Stimulated activated memory B cell treated with anti-CD40 and anti-IgM and Interleukin-4, amounts not matched to agents 10 μg/mL and 1 μg/mL and 100 μg/mL, for 72 hours (primary cell): Measurements from ENCODE around the gene PIF1.

Source experiments
- ATAC-seq: fragments of 150-1000 bp; cut with Tn5 transposase; 2 replicates; pipeline ENCODE4 v1.10.0; 2021
- H3K27ac Mint-ChIP-seq: one replicate; pipeline ENCODE4 v1.8.0; 2022; ENCODE audit warnings: mild to moderate bottlenecking, mixed read lengths
- H3K27me3 Mint-ChIP-seq: one replicate; pipeline ENCODE4 v1.8.0; 2022; ENCODE audit warnings: mixed read lengths
- H3K36me3 Mint-ChIP-seq: one replicate; pipeline ENCODE4 v1.8.0; 2022; ENCODE audit warnings: mixed read lengths
- H3K4me1 Mint-ChIP-seq: one replicate; pipeline ENCODE4 v1.8.0; 2022; ENCODE audit warnings: mixed read lengths
- H3K4me3 Mint-ChIP-seq: one replicate; pipeline ENCODE4 v1.8.0; 2022; ENCODE audit warnings: mild to moderate bottlenecking, moderate library complexity, mixed read lengths
- H3K9me3 Mint-ChIP-seq: one replicate; pipeline ENCODE4 v1.8.0; 2022; ENCODE audit warnings: mixed read lengths

The PIF1 gene

DNA sequence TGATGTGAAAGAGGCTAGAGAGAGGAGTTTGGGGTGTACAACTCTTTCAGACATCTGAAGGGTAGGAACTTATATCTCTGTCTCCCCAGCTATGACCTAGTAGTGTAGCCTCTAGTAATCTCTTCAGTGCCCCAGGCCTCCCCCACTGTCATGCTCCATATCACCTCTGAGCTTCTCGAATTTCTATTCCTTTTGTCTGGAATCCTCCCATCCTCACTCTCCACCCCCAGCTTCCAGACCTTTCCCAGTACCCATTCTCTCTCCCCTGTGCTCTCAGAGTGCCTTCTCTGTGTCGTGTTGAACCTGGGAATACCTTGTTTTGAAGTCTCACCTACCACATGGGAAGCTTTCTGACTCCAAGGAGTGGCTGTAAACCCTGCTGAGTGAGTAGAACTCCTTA lies 46.4 kb downstream of the PIF1 start:
- H3K27me3 Mint-ChIP-seq = peaks cover 29% of the 10 kb centered on the region
- no peak overlapping the region for H3K4me3 Mint-ChIP-seq
- H3K27ac Mint-ChIP-seq = no peak overlapping the region
- peaks cover 13% of the 10 kb centered on the region for H3K4me1 Mint-ChIP-seq
- no peaks in the 10 kb centered on the region for H3K9me3 Mint-ChIP-seq
- no peaks in the 10 kb centered on the region for H3K36me3 Mint-ChIP-seq
- ATAC-seq = no peak

DNA sequence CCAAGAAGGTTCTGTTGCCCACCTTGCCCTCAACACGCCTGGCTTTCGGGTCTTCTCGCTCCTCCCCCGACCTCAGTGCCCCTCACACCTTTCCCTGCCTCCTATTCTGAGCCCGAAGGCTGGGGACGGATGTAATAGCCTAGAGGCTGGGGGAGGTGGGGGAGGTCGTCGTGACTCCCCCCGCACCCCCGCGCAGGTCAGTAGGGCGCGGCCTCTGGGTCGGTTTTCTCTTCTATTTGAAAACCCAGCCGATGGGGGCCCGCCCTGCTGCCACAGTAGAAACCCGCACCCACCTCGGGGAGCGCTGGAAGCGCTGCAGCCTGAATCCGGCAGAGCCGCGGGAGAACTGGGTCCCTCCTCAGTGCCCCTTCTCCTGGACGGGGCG lies 49.1 kb downstream of the PIF1 start:
- H3K27me3 Mint-ChIP-seq = peaks cover 39% of the 10 kb centered on the region
- peak overlapping the region; percentile 72 for H3K4me3 Mint-ChIP-seq
- ATAC-seq = no peak

DNA sequence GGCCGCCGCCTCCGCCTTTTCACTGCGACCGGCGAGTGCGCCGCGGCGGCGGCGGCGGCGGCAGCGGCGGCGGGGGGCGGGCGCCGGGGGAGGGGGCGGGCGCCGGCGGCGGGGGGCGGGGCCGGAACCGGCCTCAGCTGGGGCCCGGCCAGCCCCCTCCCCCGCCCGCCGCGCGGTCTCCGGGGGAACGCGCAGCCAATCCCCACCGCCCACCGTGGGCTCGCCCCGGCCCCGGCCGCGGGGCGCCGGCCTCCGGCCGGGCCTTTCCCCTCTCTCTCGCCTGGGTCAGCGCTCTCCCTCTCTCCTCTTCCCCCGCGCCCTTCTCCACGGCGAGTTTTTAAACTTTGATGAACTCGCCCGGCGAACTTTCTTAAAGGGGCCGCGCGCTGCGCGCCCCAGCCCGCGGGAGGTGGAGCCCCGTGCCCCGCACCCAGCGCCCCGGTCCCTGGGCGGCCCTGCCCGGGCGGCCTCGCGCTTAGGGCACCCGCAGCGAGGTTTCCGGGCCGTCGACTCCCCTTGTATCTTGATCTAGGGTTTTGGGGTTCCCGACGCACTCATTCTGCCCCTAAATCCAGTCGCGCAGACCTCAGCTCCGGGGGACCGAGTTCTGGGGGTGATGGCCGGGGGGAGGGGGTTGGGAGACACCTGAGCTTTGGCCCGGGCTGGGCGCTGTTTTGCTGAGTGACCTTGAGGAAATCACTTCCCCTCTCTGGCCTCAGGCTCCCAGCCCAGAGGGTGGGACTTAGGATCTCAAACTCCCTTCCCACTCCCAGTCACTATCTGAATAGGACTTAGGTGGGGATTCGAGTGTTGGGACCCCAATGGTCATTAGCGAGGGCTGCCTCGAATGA lies 49.7 kb downstream of the PIF1 start, which contains the start of gene RBPMS2:
Gene RBPMS2, minus strand, starts transcription at position 39 of the 851 bp plus-strand sequence. CDS start 270 bp downstream, outside the sequence.
- H3K4me3 Mint-ChIP-seq = peak within 1 kb of the TSS; percentile 78
- peak; percentile 49 for ATAC-seq
- H3K4me1 Mint-ChIP-seq = peaks cover 6% of the 10 kb centered on the region
- peak within 1 kb of the TSS; percentile 49 for H3K27ac Mint-ChIP-seq
- peaks cover 39% of the 10 kb centered on the region for H3K27me3 Mint-ChIP-seq
- H3K36me3 Mint-ChIP-seq = no peaks in the 10 kb centered on the region
- H3K9me3 Mint-ChIP-seq = no peaks in the 10 kb centered on the region

More for the DNA sequence above, 49.1 kb downstream of the PIF1 start:
- Mint-ChIP-seq H3K4me1 (peaks cover 6% of the 10 kb centered on the region), H3K36me3 (no peaks in the 10 kb centered on the region), H3K9me3 (no peaks in the 10 kb centered on the region), H3K27ac (peak overlapping the region; percentile 49)

DNA sequence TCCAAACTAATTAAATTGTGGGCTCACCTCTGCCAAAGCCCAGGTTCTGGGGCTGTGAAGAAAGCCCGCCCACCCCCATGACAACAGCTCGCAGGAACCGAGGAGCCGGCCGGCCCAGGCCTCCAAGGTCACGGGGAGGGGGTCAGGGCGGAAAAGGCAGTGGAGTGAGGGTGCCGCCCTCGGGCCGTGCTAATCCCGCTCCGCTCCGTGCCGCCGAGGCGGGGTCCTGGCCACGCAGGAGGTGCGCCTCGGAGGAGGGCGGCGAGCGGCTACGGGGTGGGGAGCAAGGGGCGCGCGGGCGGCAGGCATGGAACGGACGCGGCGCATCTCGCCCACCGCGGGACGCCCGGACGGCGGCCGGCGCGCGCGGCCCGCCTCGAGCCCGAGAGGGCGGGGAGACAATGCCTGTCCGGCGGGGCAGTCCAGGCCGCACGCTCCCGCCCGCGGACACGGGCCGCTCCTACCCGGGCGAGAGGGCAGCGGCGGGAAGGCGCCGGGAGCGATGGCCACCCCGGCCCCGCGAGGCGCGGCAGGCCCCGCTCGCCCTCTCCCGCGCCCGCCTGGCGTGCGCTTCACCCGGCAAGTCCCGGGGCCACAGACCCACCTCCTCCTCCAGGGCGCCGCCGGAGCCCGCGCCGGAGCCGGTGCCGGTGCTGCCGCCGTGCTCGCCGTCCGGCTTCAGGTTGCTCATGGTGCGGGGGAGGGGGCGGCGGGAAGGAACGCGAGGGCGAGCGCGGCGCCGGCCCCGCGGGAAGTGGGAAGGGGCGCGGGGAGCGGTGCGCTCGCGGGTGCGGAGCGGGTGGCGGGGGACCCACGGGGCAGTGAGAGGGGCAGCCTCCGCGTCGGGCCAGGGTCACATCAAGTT lies 50.6 kb downstream of the PIF1 start:
- no peaks in the 10 kb centered on the region for H3K9me3 Mint-ChIP-seq
- peak overlapping the region; percentile 52 for H3K4me3 Mint-ChIP-seq
- H3K4me1 Mint-ChIP-seq = peaks cover 6% of the 10 kb centered on the region
- ATAC-seq = peak; percentile 50
- peaks cover 39% of the 10 kb centered on the region for H3K27me3 Mint-ChIP-seq
- no peak overlapping the region for H3K27ac Mint-ChIP-seq
- no peaks in the 10 kb centered on the region for H3K36me3 Mint-ChIP-seq

DNA sequence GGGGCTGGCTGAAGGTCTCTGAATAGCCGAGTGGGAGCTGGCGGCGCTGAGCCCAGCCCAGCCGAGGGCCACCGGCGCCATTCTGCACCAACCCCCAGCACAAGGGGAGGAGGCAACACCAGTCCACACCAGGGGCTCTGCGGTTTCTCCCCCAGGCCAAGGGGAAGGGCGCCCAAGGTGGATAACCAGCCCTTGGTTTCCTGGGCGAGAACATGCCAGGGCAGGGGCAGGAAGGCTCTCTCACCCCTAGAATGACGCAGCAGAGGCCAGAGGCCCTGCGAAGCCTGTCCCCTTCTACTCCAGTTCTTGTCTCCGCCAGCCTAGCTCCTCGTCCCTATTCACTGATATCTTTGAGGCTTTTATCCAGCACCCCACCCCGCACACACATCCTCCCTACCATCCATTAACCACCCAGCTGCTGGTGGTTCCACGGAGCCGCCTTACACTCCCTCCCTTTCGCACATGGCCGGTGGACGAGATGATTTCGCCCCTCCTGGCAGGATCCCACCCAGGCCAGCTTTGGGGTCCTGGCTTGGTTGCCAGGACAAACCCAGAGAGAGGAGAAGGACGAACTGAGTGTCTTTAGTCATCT lies 51.3 kb downstream of the PIF1 start:
- no peaks in the 10 kb centered on the region for H3K9me3 Mint-ChIP-seq
- no peak for ATAC-seq
- peaks cover 39% of the 10 kb centered on the region for H3K27me3 Mint-ChIP-seq
- H3K4me1 Mint-ChIP-seq = peaks cover 6% of the 10 kb centered on the region
- no peaks in the 10 kb centered on the region for H3K36me3 Mint-ChIP-seq
- no peak overlapping the region for H3K27ac Mint-ChIP-seq
- peak overlapping the region; percentile 38 for H3K4me3 Mint-ChIP-seq

DNA sequence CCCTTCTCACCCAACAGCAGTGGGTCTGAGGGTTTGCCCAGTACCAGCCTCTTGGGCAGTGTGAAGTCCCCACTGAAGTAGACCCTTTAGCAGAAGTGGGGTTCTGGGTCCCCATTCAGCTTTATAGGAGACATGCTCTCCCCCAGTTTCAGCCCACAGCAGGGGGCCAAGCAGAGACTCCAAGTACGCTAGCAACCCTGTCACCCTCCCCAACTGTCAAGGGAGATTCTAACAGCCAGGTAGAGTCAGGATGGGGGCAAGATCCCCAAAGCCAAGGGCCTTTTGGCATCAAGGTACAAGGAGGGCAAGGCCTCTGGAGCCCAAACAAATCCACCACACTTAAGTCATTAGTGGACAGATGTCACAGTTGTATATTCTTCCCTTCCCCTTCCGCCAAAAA lies 51.8 kb downstream of the PIF1 start:
- Mint-ChIP-seq H3K4me3 (peak overlapping the region; percentile 28), H3K9me3 (no peaks in the 10 kb centered on the region), H3K27ac (no peak overlapping the region), H3K4me1 (peaks cover 6% of the 10 kb centered on the region), H3K27me3 (peaks cover 39% of the 10 kb centered on the region), H3K36me3 (no peaks in the 10 kb centered on the region)
- no peak for ATAC-seq

DNA sequence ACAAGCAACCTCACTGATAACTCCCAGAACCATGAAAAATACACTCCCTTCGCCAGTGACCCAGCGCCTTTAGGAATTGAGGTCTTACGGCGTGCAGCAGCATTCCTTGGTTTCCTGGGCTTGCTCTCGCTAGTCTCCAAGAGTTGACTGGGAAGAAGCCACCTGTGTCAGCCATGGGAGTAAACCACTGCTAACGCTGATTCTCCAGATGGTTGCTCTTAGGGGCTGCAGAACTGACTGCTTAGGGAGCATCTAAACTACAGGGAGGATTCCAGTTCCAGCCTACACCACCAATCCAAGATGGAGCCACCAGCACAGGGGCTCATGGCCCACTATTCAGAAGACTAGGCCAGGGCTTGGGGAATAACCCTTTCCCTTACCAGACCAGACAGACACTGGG lies 52.5 kb downstream of the PIF1 start:
- Mint-ChIP-seq H3K36me3 (no peaks in the 10 kb centered on the region), H3K9me3 (no peaks in the 10 kb centered on the region)
- no peak for ATAC-seq

DNA sequence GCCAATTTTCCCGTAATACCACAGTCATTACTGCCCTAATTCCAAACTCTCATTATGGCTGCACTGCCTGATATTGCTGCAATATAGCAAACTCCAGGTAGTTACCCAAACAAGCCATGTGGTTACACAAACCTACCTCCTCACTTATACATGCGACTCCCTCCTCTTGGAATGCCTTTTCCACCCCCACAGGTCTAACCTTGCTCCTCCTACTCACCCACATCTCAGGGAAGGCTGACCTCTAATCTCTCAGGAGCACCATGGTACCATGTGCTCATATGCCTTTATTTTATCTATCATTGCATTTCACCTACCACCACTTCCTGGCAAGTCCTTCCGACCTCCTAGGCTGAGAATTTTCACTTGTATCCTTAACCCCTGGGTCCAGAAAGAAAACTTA lies 53.0 kb downstream of the PIF1 start:
- no peak overlapping the region for H3K27ac Mint-ChIP-seq
- no peaks in the 10 kb centered on the region for H3K36me3 Mint-ChIP-seq
- no peak for ATAC-seq
- H3K9me3 Mint-ChIP-seq = no peaks in the 10 kb centered on the region
- peaks cover 14% of the 10 kb centered on the region for H3K4me1 Mint-ChIP-seq
- H3K4me3 Mint-ChIP-seq = no peak overlapping the region
- H3K27me3 Mint-ChIP-seq = peaks cover 36% of the 10 kb centered on the region

More for the DNA sequence above, 52.5 kb downstream of the PIF1 start:
- Mint-ChIP-seq H3K27me3 (peaks cover 39% of the 10 kb centered on the region), H3K4me3 (no peak overlapping the region), H3K27ac (no peak overlapping the region), H3K4me1 (peaks cover 9% of the 10 kb centered on the region)

DNA sequence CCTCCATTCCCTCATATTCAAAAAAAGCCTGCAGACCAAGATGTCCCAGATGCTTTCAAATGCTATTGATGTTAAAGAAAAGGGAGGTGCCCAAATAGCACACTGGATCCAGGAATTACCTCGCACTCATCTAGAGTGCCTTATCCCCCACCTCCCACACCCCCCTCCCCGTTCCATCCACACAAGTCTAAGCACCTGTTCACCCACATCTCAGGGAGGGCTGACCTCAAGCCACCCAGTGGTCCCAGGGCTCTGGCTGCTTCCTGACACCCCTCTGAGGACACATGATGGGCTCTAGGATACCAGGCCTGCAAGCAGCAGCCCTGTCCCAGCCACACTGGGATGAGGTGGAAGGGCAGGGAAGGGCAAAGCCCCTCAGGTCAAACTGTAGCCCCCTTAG lies 54.8 kb downstream of the PIF1 start:
- Mint-ChIP-seq H3K27ac (no peak overlapping the region), H3K27me3 (peaks cover 17% of the 10 kb centered on the region), H3K4me1 (peaks cover 20% of the 10 kb centered on the region), H3K4me3 (no peak overlapping the region), H3K36me3 (no peaks in the 10 kb centered on the region), H3K9me3 (no peaks in the 10 kb centered on the region)
- no peak for ATAC-seq

DNA sequence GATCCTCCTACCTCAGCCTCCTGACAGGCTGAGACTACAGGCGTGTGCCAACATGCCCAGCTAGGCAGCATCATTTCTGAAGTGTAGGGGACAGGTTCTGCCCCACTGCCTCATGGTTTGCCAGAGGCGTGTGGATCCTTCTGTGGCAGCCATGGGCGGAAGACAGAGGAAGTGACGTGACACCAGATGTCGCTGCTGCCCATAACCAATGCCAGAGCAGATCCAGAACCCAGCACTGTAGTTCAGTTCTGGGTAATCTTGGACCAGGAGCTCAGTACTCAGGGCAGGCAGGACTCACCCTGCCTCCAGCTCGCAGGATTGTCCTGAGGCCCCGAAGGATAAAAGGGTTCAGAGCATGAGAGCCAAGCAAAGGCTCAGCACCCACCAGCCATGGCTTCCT lies 58.2 kb downstream of the PIF1 start:
- Mint-ChIP-seq H3K4me1 (peaks cover 26% of the 10 kb centered on the region), H3K27ac (peak overlapping the region; percentile 73), H3K36me3 (no peaks in the 10 kb centered on the region), H3K4me3 (no peak overlapping the region), H3K9me3 (no peaks in the 10 kb centered on the region), H3K27me3 (no peaks in the 10 kb centered on the region)
- ATAC-seq = no peak

DNA sequence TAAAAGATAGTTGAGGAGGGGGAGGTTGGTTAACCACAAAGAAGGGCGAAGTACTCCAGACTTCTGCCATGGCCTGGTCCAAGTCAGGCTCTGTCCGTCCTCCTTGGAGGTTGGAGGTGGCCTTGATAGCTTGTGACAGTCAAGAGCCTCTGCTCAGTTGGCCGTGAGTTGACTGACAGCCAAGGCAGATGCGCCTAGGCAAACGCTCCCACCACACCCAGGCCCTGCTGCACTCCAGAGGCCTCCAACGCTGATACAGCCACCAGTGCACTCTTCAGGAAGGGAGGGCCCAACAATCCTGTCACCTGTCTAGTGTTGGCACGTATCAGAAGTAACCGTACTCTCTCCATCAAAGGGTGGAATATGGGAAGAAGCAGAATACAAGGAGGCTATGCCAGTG lies 59.4 kb downstream of the PIF1 start:
- Mint-ChIP-seq H3K27ac (no peak overlapping the region), H3K9me3 (no peaks in the 10 kb centered on the region), H3K4me3 (no peak overlapping the region), H3K36me3 (no peaks in the 10 kb centered on the region), H3K4me1 (peaks cover 26% of the 10 kb centered on the region), H3K27me3 (no peaks in the 10 kb centered on the region)
- no peak for ATAC-seq
